ENCODE measurements around the gene ACOD1.
A peak's percentile ranks its signal among the peaks of the same experiment; 100 is the strongest.

The ACOD1 gene

DNA sequence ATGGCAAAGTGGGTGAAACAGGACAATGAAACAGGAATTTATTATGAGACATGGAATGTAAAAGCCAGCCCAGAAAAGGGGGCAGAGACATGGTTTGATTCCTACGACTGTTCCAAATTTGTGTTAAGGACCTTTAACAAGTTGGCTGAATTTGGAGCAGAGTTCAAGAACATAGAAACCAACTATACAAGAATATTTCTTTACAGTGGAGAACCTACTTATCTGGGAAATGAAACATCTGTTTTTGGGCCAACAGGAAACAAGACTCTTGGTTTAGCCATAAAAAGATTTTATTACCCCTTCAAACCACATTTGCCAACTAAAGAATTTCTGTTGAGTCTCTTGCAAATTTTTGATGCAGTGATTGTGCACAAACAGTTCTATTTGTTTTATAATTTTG lies 52.2 kb downstream of the ACOD1 start:
- H3K9me3 ChIP-seq, result no peaks in the 10 kb centered on the region
- no peak for DNase-seq
- TF ChIP-seq, protein P1, sequence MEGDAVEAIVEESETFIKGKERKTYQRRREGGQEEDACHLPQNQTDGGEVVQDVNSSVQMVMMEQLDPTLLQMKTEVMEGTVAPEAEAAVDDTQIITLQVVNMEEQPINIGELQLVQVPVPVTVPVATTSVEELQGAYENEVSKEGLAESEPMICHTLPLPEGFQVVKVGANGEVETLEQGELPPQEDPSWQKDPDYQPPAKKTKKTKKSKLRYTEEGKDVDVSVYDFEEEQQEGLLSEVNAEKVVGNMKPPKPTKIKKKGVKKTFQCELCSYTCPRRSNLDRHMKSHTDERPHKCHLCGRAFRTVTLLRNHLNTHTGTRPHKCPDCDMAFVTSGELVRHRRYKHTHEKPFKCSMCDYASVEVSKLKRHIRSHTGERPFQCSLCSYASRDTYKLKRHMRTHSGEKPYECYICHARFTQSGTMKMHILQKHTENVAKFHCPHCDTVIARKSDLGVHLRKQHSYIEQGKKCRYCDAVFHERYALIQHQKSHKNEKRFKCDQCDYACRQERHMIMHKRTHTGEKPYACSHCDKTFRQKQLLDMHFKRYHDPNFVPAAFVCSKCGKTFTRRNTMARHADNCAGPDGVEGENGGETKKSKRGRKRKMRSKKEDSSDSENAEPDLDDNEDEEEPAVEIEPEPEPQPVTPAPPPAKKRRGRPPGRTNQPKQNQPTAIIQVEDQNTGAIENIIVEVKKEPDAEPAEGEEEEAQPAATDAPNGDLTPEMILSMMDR (IDR thresholded peaks at IDR 0.05), result no peak
- H3K4me3 ChIP-seq, result no peak overlapping the region
- intact Hi-C loops (cut with DNase I; ENCODE audit: low total_unique reads), result no loop called here
- H3K27me3 ChIP-seq, result no peaks in the 10 kb centered on the region
- H3K27ac ChIP-seq, result peak overlapping the region; percentile 1 to 8
- H3K36me3 ChIP-seq, result peaks cover 48 to 72% (median 52%) of the 10 kb centered on the region in 3 donors
- peaks cover 0 to 57% (median 14%) of the 10 kb centered on the region in 4 donors for H3K4me1 ChIP-seq

DNA sequence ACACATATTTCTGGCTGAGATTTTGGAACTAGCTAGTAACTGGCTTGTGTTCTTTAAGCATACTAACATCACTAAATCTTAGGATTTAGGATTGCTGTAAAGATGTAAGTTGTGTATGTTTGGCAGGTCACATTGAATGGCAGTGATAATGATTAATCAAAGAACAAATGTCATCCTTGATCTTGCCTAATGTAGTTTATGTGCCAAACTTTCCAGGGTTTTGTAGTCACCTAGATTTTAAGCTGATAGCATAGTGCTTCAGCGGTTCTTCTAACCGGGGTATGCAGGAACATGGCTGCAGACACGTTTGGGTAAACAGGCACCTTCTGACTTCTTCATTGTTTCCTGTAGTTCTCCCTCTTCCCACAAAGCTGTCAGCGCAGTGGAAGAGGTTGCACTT lies 53.2 kb downstream of the ACOD1 start:
- H3K27ac ChIP-seq, result peak overlapping the region; percentile 19 to 23
- H3K4me3 ChIP-seq, result no peak overlapping the region
- no peak for DNase-seq
- H3K9me3 ChIP-seq, result no peaks in the 10 kb centered on the region
- H3K27me3 ChIP-seq, result no peaks in the 10 kb centered on the region
- TF ChIP-seq, protein P1 (IDR thresholded peaks at IDR 0.05), result no peak
- intact Hi-C loops (cut with DNase I; ENCODE audit: low total_unique reads), result no loop called here
- H3K36me3 ChIP-seq, result peaks cover 48 to 65% (median 52%) of the 10 kb centered on the region in 3 donors
- peaks cover 0 to 66% (median 13%) of the 10 kb centered on the region in 4 donors for H3K4me1 ChIP-seq

DNA sequence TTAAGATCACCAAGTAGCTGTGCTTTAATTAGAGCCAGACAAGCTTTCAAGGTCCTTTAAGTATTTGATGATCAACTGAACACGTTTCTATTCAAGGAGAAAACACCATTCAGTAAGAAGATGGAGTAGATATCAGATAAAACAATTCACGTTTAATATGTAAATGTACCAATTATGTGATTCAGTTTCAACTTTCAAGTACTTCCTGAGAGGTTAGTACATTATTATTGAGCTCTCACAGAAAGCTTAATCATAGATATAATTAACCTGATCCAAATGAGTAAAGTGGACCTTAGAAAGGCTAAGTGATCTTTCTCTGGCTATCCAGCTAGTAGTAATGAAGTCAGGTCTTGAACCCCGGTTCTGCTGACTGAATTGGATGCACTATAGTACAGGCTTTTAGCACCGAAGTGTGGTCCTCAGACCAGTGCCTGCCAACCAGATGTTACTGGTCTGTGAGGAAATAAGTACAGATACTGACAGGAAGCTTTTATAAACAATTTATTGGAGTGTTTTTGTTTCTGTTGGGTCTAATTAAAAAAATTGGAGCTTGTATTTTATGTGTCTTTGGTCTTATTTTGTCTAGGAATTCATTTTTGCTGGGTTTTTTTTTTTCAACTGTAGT lies 53.8 kb downstream of the ACOD1 start:
- H3K27ac ChIP-seq, result peak overlapping the region; percentile 19 to 23
- no peak overlapping the region for H3K4me3 ChIP-seq
- no peak for DNase-seq
- peaks cover 52 to 65% (median 52%) of the 10 kb centered on the region in 3 donors for H3K36me3 ChIP-seq
- H3K27me3 ChIP-seq, result no peaks in the 10 kb centered on the region
- TF ChIP-seq, protein P1 (IDR thresholded peaks at IDR 0.05), result no peak
- H3K9me3 ChIP-seq, result no peaks in the 10 kb centered on the region
- H3K4me1 ChIP-seq, result peaks cover 0 to 70% (median 14%) of the 10 kb centered on the region in 4 donors
- intact Hi-C loops (cut with DNase I; ENCODE audit: low total_unique reads), result no loop called here

DNA sequence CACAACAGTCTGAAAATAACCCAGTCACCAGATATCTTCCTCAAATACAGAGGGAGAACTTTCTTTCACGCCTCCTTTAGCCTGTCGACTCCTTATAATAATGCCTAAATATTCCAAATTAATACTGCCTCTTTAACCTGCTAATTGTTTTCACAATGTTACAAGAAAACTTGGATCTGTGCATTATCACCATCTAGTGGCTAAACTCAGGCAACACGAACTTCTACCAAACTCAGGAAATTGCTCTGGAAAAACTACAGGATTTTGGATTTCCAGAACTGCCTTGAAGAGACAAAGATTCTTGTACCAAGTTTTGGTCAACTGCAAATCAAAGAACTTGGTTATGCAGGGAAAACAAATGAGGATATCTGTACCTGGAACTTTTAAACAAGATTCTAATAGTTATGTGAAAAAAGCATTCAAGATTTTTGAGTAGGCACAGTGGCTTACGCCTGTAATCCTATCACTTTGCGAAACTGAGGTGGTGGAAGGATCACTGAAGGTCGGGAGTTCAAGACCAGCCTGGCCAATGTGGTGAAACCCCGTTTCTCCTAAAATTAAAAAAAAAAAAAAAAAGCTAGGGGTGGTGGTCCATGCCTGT lies 54.4 kb downstream of the ACOD1 start:
- TF ChIP-seq, protein P1 (IDR thresholded peaks at IDR 0.05), result peak; percentile 34 to 54
- intact Hi-C loops (cut with DNase I; ENCODE audit: low total_unique reads), result no loop called here
- Histone ChIP-seq H3K4me3 (no peak overlapping the region), H3K27ac (peak overlapping the region; percentile 19 to 23), H3K4me1 (peaks cover 0 to 76% (median 19%) of the 10 kb centered on the region in 4 donors), H3K9me3 (no peaks in the 10 kb centered on the region), H3K36me3 (peaks cover 54 to 67% (median 56%) of the 10 kb centered on the region in 3 donors), H3K27me3 (no peaks in the 10 kb centered on the region)
- no peak for DNase-seq
